Measurements from ENCODE around the gene OTOG. TPM values are rescaled to one million over a fixed set of nuclear protein-coding genes. Genes with fewer than 3 reads are reported as not detected.

OTOG gene
- total RNA-seq, 1 donor from 2014 or later: not detected

DNA sequence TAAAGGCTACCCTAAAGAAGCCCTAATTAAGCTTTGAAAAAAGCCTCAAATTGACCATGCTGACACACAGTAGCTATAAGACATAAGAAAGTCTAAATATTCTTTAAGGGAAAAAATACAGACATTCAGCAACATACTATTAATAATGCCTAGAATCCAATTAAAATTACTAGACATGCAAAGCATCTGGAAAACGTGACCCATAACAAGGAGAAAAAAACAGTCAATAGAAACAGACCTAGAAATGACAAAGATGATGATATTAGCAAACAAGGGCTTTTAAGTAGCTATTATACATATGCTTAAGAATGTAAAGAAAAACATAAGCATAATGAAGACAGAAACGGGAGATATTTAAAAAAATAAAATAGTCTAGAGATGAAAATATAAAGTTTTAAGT is 108.6 kb downstream of the OTOG start:
- no peak for TF ChIP-seq CTCF (IDR thresholded peaks at IDR 0.05; ENCODE audit: borderline replicate concordance)
- Histone ChIP-seq H3K36me3 (no peaks in the 10 kb centered on the region), H3K4me3 (no peak overlapping the region), H3K27ac (replicated peaks) (no peak overlapping the region), H3K27me3 (ENCODE audit: low read depth) (peaks cover 33% of the 10 kb centered on the region), H3K4me1 (no peaks in the 10 kb centered on the region), H3K9me3 (replicated peaks) (peaks cover 30% of the 10 kb centered on the region)
- intact Hi-C loops (cut with micrococcal nuclease): no loop called here
- DNase-seq: no peak

DNA sequence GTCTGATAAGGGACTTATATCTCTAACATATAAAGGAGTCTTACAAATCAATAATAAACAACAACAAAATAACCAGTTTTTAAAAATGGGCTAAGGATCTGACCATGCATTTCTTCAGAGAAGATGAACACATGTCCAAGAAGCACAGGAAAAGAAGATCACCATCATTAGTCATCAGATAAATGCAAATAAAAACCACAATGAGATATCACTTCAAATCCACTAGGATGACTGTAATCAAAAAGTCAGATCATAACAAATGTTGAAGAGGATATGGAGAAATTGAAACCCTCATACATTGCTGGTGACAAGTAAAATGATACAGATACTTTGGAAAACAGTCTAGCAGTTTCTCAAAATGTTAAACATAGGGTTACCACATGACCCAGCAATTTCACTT is 111.2 kb downstream of the OTOG start:
- H3K4me1 ChIP-seq: no peaks in the 10 kb centered on the region
- H3K9me3 ChIP-seq (replicated peaks): peaks cover 35% of the 10 kb centered on the region
- intact Hi-C loops (cut with micrococcal nuclease): no loop called here
- H3K27ac ChIP-seq (replicated peaks): no peak overlapping the region
- no peaks in the 10 kb centered on the region for H3K36me3 ChIP-seq
- no peak for TF ChIP-seq CTCF (IDR thresholded peaks at IDR 0.05; ENCODE audit: borderline replicate concordance)
- H3K4me3 ChIP-seq: no peak overlapping the region
- no peak for DNase-seq
- peaks cover 8% of the 10 kb centered on the region for H3K27me3 ChIP-seq (ENCODE audit: low read depth)

DNA sequence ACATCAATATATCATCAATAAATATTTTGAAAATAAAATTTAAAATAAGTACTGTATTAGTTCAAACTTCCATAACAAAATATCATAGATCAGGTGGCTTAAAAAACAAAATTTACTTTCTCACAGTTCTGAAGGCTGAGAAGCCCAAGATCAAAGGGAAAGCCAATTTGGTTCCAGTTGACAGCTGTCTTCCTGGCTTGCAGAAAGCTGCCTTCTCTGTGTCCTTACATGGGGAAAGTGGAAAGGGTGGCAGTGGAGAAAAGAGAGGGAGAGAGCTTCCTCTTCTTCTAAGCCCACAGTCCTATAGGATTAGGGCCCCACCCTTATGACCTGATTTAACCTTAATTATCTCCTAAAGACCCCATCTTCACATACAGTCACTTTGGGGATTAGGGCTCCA is 121.1 kb downstream of the OTOG start:
- H3K9me3 ChIP-seq (replicated peaks): peaks cover 16% of the 10 kb centered on the region
- H3K36me3 ChIP-seq: no peaks in the 10 kb centered on the region
- H3K27ac ChIP-seq (replicated peaks): no peak overlapping the region
- no peak overlapping the region for H3K4me3 ChIP-seq
- TF ChIP-seq CTCF (IDR thresholded peaks at IDR 0.05; ENCODE audit: borderline replicate concordance): no peak
- no peak for DNase-seq
- H3K27me3 ChIP-seq (ENCODE audit: low read depth): peaks cover 26% of the 10 kb centered on the region
- no peaks in the 10 kb centered on the region for H3K4me1 ChIP-seq
- intact Hi-C loops (cut with micrococcal nuclease): no loop called here

GRCh38 chr11:17672469-17672868 is 125.4 kb downstream of the OTOG start:
- DNase-seq: no peak
- no peak overlapping the region for H3K27ac ChIP-seq (replicated peaks)
- TF ChIP-seq CTCF (IDR thresholded peaks at IDR 0.05; ENCODE audit: borderline replicate concordance): no peak
- intact Hi-C loops (cut with micrococcal nuclease): no loop called here
- H3K4me1 ChIP-seq: no peaks in the 10 kb centered on the region
- H3K27me3 ChIP-seq (ENCODE audit: low read depth): peaks cover 40% of the 10 kb centered on the region
- H3K9me3 ChIP-seq (replicated peaks): peaks cover 23% of the 10 kb centered on the region
- no peak overlapping the region for H3K4me3 ChIP-seq
- no peaks in the 10 kb centered on the region for H3K36me3 ChIP-seq

GRCh38 chr11:17673951-17674350 is 126.9 kb downstream of the OTOG start:
- DNase-seq: no peak
- H3K4me3 ChIP-seq: no peak overlapping the region
- H3K27ac ChIP-seq (replicated peaks): no peak overlapping the region
- H3K36me3 ChIP-seq: no peaks in the 10 kb centered on the region
- H3K9me3 ChIP-seq (replicated peaks): peaks cover 31% of the 10 kb centered on the region
- H3K27me3 ChIP-seq (ENCODE audit: low read depth): peaks cover 47% of the 10 kb centered on the region
- intact Hi-C loops (cut with micrococcal nuclease): no loop called here
- no peak for TF ChIP-seq CTCF (IDR thresholded peaks at IDR 0.05; ENCODE audit: borderline replicate concordance)
- no peaks in the 10 kb centered on the region for H3K4me1 ChIP-seq

DNA sequence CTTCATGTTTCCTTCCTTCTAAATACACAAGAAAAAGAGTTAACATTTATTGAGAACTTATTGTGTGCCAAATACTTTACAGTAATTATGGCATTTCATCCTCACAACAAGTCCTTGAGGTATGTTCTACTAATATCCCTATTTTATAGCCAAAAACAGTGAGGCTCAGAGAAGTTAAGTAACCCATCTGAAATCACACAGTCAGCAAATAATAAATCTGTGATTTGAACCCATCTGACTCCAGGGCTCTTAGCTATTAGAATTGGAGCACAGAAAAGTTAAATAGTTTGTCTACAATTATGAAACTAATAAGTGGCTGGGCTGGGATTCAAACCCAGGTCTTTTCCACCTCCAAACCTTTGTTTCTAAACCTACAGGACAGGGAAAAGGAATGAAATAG is 135.8 kb downstream of the OTOG start:
- intact Hi-C loops (cut with micrococcal nuclease): no loop called here

More for the DNA sequence above, 135.8 kb downstream of the OTOG start:
- Histone ChIP-seq H3K36me3 (no peaks in the 10 kb centered on the region), H3K27me3 (ENCODE audit: low read depth) (peaks cover 77% of the 10 kb centered on the region), H3K9me3 (replicated peaks) (peaks cover 7% of the 10 kb centered on the region), H3K4me1 (no peaks in the 10 kb centered on the region), H3K4me3 (no peak overlapping the region), H3K27ac (replicated peaks) (no peak overlapping the region)
- TF ChIP-seq CTCF (IDR thresholded peaks at IDR 0.05; ENCODE audit: borderline replicate concordance): no peak
- no peak for DNase-seq

Data from left ventricle myocardium inferior (tissue), 1 donor.